GM12875 (cell line): ENCODE data around the gene VSTM5.
"Not testable (repeated sequence)": the region's sequence is repeated elsewhere in the genome, so short reads cannot be mapped to it uniquely, and the experiment has no call there.

ENCODE experiments used
- H3K4me3 ChIP-seq: one replicate; pipeline ENCODE4 v1.5.1; 2011; ENCODE audit warnings: low read depth, low read length, control low read depth
- TF ChIP-seq, protein P1 (sequence below): IDR thresholded peaks from 2 replicates; pipeline ENCODE4 v1.5.1; 2011; ENCODE audit warnings: low read depth, mild to moderate bottlenecking, control low read depth, inconsistent platforms, low read length, moderate library complexity, borderline replicate concordance; ENCODE audit not compliant: insufficient read depth

The VSTM5 gene

DNA sequence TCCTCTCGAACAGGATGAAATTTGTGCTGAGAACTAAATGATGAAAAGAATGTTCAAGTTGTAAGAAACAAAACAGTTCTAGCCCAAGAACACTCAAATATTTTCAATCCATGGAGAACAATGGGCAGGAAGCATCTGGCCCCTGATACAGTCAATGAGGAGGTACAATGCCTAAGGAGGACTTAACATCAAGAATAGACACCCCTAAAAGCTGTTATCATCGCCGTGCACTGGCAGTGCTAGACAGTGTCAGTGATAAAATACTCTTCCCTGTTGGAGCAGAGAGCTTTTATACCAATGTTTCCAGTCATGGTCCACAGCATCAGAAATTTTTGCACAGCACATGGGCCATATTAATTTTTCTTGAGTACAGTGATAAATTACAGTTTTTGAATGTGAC is 20.2 kb upstream of the VSTM5 start:
- no peak overlapping the region for H3K4me3 ChIP-seq
- TF ChIP-seq, protein P1, sequence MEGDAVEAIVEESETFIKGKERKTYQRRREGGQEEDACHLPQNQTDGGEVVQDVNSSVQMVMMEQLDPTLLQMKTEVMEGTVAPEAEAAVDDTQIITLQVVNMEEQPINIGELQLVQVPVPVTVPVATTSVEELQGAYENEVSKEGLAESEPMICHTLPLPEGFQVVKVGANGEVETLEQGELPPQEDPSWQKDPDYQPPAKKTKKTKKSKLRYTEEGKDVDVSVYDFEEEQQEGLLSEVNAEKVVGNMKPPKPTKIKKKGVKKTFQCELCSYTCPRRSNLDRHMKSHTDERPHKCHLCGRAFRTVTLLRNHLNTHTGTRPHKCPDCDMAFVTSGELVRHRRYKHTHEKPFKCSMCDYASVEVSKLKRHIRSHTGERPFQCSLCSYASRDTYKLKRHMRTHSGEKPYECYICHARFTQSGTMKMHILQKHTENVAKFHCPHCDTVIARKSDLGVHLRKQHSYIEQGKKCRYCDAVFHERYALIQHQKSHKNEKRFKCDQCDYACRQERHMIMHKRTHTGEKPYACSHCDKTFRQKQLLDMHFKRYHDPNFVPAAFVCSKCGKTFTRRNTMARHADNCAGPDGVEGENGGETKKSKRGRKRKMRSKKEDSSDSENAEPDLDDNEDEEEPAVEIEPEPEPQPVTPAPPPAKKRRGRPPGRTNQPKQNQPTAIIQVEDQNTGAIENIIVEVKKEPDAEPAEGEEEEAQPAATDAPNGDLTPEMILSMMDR, result no peak

DNA sequence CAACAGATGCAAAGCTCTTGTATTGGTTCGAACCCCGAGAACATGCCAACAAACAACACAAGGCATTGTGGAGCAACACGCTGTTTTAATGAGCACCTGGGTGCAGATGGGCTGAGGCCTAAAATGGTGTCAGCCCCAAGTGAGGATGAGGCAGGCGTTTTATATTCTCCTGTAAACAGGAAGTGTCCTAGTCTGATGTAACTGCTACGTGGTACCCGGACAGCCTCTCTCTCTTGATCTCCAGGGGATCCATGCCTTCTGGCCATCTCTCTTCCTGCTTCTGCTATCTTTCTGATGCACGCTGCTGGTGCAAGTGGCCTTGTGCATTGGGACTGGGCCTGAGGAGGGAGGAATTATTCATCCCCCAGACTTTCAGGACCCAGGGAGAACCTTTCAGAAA is 19.4 kb upstream of the VSTM5 start:
- no peak overlapping the region for H3K4me3 ChIP-seq
- TF ChIP-seq, protein P1, result no peak

DNA sequence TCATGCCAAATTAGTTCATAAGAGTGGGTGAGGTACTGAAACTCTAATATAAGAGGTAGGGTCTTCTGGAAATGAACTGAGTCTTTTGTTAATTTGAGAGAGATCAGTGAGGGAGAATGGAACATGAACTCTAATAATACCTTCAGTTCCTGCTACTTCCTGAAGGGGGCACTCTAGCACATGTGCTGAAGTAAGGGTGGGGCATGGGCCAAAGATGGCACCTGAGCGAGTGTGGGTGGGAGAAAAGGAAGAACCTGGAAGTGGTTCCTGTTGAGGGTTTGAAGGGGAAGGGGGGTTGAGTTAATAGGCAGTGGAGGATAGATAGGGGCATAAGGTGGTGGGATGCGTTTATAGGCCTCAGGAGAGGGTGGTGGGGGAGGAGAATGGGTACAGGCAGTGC is 18.0 kb upstream of the VSTM5 start:
- H3K4me3 ChIP-seq, result not testable (repeated sequence)
- TF ChIP-seq, protein P1, result peak; percentile 43; the same call in 1 of the 2 replicates

DNA sequence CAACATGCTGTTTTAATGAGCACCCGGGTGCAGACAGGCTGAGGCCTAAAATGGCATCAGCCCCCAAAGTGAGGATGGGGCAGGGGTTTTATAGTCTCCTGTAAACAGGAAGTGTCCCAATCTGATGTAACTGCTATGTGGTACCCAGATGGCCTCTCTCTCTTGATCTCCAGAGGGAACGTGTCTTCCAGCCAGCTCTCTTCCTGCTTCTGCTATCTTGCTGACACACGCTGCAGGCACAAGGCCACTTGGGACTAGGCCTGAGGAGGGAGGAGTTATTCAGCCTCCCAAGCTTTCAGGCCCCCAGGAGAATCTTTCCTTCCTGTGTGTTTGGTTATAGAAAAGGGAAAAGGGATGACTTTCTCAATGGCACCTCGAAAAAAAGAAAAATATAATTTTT is 11.4 kb upstream of the VSTM5 start:
- TF ChIP-seq, protein P1, result no peak
- H3K4me3 ChIP-seq, result no peak overlapping the region

DNA sequence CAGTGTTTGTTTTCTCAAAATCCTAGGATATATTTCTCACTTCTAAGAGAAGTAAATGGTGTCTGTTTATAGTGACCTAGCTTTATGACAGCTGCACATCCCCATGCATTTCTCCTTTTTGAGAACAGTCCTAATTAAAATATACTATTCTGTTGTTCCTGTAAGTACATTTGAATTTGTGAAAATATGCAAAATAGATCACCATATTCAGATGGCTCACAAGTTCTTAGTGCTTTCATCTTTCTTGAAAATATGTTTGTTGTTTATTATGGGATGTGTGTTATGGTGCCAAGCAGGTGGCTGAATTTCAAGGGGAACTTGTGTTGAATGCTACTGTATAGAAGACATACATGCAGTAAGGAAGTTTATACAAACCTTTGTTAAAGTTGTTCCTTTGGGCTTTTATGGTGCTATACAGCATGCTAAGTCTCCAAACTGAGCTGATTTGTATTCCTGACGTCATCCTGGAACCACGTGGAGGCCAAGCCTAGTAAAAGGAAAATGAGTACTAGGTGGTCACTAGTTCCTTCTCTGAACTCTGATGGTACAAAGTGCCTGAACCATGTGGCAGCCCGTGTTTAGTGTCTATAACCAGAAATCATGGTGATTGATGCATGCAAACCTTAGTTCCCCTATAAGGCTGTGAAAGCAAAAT is 7.8 kb upstream of the VSTM5 start:
- TF ChIP-seq, protein P1, result no peak
- H3K4me3 ChIP-seq, result no peak overlapping the region

DNA sequence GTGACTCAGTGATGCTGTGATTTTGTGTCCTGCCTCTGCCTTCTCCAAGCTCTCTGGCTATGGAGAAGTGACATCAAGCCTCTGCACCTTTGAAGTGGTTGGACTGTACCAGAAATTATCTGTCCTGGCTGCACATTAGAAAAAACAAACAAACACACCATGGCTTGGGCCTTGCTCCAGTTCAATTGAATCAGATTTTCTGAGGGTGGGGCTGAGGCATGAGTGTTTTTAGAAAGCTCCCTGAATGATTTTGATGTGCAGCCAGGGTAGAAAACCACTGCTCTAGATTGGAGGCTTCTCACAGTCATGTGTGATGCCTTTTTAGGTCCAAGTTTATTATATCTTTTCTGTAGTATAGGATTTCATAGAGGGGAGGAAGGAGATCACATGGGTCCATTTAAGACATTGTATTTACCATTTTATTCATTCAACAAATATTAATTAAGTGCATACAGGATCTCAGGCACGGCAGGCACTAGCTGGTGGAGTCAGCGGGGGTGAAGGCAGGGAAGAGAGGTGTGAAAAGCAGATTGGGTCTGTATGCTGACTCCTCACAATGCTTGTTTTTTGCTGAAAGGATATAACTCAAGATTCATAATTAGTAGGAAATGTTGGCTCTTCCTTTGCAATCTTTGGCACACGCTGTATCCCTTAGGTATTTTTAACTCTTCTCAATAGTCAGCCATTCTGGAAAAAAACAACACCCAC is 7.1 kb upstream of the VSTM5 start:
- TF ChIP-seq, protein P1, result no peak
- H3K4me3 ChIP-seq, result no peak overlapping the region

DNA sequence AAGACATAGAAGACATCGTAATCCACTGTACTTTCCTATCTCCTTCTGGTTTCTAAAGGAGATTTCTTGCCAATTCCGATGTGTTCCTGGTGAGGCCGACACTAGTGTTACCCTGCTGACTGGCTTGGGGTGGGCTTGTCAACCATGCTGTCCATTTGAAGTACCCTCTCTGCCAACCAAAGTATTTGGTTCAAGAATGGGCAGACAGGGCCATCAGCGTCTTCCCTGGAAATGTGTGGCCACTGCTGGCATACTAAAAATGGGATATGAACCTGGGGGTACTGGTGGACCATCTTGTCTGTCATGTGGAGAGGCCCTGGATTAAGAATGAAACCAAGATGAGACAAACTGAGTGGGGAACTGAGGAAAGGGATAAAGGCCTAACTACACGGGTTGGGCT is 1.8 kb upstream of the VSTM5 start:
- H3K4me3 ChIP-seq, result no peak overlapping the region
- TF ChIP-seq, protein P1, result no peak
